ENCODE measurements around the gene PCCA.
A peak's percentile ranks its signal among the peaks of the same experiment; 100 is the strongest.
"Not testable (repeated sequence)": the region's sequence is repeated elsewhere in the genome, so short reads cannot be mapped to it uniquely, and the experiment has no call there.

Gene PCCA, protein sequence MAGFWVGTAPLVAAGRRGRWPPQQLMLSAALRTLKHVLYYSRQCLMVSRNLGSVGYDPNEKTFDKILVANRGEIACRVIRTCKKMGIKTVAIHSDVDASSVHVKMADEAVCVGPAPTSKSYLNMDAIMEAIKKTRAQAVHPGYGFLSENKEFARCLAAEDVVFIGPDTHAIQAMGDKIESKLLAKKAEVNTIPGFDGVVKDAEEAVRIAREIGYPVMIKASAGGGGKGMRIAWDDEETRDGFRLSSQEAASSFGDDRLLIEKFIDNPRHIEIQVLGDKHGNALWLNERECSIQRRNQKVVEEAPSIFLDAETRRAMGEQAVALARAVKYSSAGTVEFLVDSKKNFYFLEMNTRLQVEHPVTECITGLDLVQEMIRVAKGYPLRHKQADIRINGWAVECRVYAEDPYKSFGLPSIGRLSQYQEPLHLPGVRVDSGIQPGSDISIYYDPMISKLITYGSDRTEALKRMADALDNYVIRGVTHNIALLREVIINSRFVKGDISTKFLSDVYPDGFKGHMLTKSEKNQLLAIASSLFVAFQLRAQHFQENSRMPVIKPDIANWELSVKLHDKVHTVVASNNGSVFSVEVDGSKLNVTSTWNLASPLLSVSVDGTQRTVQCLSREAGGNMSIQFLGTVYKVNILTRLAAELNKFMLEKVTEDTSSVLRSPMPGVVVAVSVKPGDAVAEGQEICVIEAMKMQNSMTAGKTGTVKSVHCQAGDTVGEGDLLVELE

DNA sequence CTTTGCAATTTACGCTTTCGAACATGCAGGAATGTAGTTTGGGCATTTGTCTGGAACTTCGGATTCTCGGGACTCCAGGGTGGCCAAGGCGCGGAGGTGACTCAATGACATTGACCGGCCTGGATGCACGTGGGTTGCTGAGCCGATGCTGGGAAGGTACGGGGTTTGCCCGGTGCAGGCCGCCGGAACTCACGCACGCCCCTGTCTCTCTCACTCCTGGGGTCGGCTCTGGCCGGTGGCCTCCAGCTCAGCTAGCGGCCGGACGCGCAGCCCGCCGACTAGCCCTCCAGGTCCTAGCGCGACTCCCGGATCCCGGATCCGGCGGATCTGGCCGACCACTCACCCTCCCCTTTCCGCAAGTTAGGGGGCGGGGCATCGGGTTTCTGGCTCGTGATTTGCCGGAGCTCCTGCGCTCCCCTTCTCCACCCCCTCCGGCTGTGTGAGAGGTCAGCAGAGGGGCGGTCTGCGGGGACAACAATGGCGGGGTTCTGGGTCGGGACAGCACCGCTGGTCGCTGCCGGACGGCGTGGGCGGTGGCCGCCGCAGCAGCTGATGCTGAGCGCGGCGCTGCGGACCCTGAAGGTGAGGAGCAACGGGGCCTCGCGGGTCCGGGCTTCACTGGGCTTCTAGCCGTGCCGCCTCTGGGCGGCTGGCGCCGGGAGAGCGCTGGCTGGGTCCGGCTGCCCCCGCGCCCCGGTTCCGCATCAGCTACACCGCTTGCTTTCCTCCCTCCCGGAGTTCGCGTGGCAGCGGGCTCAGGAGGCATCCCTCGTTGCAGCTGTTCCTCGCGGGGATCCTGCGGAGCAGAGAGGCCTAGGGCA lies at the start of gene PCCA:
TSS of gene PCCA (plus strand) at position 450 of the 821 bp plus-strand sequence. CDS start at position 478, 28 bp downstream.
- DNase-seq = peak; percentile 92

GRCh38 chr13:100039740-100040139 lies 49.2 kb upstream of the PCCA start:
- in situ Hi-C loops (cut with MboI; ENCODE audit: low pct_unique_long_range_greater_than_20kb, low sequenced_read_pairs) = no loop called here
- DNase-seq = no peak

More for the DNA sequence above, at the start of gene PCCA:
- in situ Hi-C loops (cut with MboI; ENCODE audit: low pct_unique_long_range_greater_than_20kb, low sequenced_read_pairs) = no loop called here

GRCh38 chr13:100040196-100040595 lies 48.7 kb upstream of the PCCA start:
- in situ Hi-C loops (cut with MboI; ENCODE audit: low pct_unique_long_range_greater_than_20kb, low sequenced_read_pairs) = no loop called here
- no peak for DNase-seq

DNA sequence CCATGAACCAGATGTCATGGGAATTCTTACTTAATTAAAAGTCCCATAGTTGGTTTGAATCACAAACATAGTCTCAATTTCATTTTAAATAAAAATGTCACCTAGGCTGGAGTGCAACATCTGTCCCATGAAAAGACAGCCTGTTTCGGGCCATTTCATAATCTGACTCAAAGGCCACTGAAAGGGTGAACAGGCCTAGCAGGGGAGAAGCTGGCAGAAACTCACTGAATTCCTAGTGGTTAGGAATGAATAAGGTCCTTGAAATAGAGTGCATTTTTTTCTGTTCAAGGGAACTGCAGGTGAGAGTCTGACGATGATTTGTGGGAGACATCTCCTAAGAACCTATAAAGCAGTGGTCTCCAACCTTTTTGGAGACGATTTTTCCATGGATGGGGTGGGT lies 44.0 kb upstream of the PCCA start:
- no peak for DNase-seq
- in situ Hi-C loops (cut with MboI; ENCODE audit: low pct_unique_long_range_greater_than_20kb, low sequenced_read_pairs) = no loop called here

DNA sequence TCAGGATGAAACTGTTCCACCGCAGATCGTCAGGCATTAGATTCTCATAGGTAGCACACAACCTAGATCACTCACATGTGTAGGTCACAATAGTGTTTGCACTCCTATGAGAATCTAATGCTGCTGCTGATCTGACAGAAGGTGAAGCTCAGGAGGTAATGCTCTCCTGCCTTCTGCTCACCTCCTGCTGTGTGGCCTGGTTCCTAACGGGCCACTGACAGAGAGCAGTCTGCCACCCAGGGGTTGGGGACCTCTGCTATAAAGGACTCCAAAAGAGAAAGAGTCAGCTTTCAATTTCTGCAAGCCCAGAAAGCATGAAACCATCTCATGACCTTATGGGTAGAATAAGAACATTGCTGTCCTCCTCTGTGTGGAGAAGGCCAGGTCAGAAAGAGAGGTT lies 43.5 kb upstream of the PCCA start:
- no peak for DNase-seq
- in situ Hi-C loops (cut with MboI; ENCODE audit: low pct_unique_long_range_greater_than_20kb, low sequenced_read_pairs) = no loop called here

DNA sequence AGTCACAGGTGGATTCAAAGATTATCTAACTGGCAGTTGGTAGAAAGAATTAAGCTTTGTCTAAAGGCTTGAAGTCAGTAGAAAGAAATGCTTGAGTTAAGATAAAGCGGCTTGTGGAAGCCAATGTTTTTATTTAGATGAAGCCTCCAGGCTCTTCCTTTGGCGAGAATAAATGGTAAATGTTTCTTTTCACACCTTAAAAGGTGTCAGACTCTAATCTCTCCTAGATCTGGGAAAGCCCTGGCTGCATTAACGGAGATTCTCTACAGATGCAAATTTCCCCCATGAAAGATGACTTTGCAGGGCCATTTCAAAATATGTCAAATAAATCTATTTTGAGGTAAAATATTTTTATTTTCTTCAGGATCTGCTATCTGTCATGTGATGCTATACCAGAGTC lies 37.8 kb upstream of the PCCA start:
- DNase-seq = no peak
- in situ Hi-C loops (cut with MboI; ENCODE audit: low pct_unique_long_range_greater_than_20kb, low sequenced_read_pairs) = no loop called here

GRCh38 chr13:100059827-100060226 lies 29.1 kb upstream of the PCCA start:
- in situ Hi-C loops (cut with MboI; ENCODE audit: low pct_unique_long_range_greater_than_20kb, low sequenced_read_pairs) = no loop called here

DNA sequence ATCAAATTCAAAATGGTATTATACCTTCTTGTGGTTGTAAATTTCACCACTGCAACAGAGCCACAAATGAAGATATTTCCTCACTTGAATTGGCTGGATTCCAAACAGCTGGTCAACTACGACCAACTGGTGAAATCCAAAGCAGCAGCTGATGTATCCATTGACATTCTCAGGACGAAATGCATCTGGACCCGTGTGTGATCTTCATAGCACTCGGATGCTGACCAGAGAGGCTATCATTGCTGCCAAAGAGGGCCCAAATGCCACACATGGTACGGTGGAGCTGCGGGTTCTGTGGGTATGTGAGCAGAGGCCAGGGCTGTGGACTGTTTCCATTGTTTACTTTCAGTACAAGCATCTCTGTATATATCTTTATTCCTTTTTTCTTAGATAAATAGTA lies 25.6 kb upstream of the PCCA start:
- DNase-seq = no peak
- in situ Hi-C loops (cut with MboI; ENCODE audit: low pct_unique_long_range_greater_than_20kb, low sequenced_read_pairs) = no loop called here

More at GRCh38 chr13:100059827-100060226, 29.1 kb upstream of the PCCA start:
- DNase-seq = no peak

DNA sequence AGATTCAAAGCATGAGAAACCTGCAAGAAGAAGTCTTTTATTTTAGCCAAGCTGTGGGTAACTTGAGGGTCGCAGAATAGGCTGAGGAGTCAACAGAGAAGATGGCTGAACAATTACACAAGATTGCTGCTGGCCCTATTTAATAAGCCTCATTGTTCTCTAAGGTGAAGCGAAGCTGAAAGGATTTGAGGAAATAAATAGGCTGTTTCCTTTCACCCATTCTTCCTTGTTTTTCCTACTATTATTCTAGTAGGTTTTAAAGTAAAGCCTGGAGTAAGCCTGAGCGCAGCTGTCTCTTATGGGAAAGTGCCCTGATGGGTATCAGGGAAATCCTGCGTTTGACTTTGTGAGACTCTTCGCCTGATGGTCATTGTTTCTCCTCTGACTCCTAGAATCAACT lies 25.0 kb upstream of the PCCA start:
- in situ Hi-C loops (cut with MboI; ENCODE audit: low pct_unique_long_range_greater_than_20kb, low sequenced_read_pairs) = no loop called here
- DNase-seq = no peak

DNA sequence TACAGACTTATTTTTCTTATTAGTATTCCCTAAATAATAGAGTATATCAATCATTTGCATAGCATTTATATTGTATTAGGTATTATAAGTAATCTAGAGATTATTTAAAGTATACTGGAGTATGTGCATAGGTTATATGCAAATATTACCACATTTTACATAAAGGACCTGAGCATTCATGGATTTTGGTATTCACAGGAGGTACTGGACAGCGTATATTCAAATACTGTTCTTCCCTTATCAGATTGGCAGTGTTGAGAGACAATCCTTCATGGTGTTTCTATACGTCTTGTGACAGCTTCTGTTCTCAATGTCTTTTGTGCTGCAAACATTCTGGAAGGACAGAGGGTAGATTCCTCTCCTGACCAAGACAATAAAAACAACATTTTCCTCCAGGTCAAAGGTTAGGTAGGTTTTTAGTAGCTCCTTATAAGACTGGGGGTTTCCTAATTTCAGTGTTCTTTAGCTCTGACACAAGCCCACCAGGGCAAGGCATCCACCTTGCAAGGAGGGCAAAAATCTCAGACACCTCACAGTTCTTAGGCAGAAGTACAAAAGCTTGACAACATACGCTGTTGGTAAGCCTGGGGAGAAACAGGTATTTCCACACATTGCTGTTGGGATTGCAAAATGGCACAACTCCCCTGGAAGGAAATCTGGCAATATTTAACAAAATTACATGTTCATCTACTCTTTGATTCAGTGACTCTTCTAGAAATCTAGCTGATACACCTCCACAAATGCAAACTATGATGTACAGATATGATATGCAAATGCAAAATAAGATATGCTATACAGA lies 20.6 kb upstream of the PCCA start:
- no peak for DNase-seq
- in situ Hi-C loops (cut with MboI; ENCODE audit: low pct_unique_long_range_greater_than_20kb, low sequenced_read_pairs) = no loop called here

- no peak for DNase-seq
- in situ Hi-C loops (cut with MboI; ENCODE audit: low pct_unique_long_range_greater_than_20kb, low sequenced_read_pairs) = no loop called here
Measured at GRCh38 chr13:100069278-100069677, 19.6 kb upstream of the PCCA start.

DNA sequence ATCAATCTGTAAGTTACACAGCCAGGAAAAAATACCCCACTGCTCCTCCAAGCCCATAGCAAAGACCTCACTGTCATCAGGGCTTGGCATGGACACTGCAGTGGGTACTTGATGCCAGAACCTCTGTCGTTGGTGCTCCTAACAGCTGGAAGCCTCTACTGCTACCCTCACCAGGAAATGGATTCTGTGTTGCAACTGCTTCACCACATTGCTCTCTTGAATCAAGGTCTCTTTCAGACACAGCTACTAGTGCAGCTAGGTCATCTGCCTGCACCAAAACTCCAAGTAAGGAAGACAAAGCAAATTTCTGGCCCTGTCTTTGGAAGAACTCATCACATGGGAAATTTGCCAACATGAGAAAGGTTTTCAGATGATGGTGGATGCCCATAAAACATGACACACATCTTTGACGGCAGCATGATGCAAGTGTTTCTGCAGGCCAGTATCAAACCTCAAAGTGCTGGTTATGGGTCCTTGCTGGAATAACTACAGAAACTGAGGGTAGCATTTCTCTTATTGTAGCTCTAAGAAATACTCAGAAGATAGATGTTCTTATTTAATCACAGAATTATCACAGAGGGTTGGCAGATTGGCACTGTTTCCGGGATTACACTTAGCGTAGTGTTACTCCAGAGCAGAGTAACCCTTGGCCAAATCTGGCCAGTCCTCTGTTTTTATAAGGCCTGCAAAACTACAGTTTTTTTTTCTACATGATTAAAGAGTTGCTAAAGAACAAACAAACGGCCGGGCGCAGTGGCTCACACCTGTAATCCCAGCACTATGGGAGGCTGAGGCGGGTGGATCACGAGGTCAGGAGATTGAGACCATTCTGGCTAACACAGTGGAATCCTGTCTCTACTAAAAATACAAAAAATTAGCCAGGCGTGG lies 12.9 kb upstream of the PCCA start:
- in situ Hi-C loops (cut with MboI; ENCODE audit: low pct_unique_long_range_greater_than_20kb, low sequenced_read_pairs) = no loop called here
- no peak for DNase-seq

- in situ Hi-C loops (cut with MboI; ENCODE audit: low pct_unique_long_range_greater_than_20kb, low sequenced_read_pairs); DNase-seq: not testable (repeated sequence)
Measured at GRCh38 chr13:100079003-100079402, 9.9 kb upstream of the PCCA start.

- DNase-seq; in situ Hi-C loops (cut with MboI; ENCODE audit: low pct_unique_long_range_greater_than_20kb, low sequenced_read_pairs): not testable (repeated sequence)
Measured at GRCh38 chr13:100083401-100083800, 5.5 kb upstream of the PCCA start.

DNA sequence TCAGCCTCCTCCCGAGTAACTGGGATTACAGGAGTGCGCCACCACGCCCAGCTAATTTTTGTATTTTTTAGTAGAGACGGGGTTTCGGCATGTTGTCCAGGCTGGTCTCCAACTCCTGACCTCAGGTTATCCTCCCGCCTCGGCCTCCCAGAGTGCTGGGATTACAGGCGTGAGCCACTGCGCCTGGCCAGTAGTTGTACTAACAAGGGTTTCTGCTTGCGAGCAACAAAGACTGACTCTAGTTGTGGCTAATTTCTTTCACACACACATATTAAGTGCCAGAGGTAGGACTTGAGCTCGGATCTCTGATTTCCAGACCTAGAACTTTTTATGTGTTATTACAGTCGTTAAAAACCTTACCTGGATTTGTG lies 635 bp upstream of the PCCA start:
- in situ Hi-C loops (cut with MboI; ENCODE audit: low pct_unique_long_range_greater_than_20kb, low sequenced_read_pairs) = no loop called here
- no peak for DNase-seq

DNA sequence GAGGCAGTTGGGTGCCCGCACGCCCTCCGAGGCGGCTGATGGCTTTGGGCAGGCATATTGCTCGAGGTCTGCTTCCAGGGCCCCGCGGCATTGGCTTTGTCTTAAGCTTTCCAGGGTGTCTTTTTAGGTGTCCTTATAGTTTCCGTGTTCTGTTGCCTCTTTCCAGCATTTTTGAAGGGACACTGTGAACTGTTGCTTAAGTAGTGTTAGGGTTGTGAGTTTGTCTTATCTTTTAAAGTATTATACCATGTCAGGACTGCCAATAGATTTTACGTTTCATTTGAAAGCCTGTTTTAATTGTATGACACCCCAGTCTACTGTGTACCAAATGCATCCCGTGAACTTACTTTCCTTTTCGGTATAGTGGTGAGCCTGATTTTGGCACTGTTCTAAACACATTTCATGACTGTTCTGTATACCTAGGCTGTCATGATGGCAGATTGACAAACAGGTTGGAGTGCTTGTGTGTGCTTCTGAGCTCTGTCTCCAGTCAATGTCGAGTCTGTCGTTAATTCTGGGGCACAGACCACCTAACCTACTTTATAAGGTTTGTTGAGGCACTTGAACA lies 656 bp downstream of the PCCA start:
- in situ Hi-C loops (cut with MboI; ENCODE audit: low pct_unique_long_range_greater_than_20kb, low sequenced_read_pairs) = no loop called here
- no peak for DNase-seq

DNA sequence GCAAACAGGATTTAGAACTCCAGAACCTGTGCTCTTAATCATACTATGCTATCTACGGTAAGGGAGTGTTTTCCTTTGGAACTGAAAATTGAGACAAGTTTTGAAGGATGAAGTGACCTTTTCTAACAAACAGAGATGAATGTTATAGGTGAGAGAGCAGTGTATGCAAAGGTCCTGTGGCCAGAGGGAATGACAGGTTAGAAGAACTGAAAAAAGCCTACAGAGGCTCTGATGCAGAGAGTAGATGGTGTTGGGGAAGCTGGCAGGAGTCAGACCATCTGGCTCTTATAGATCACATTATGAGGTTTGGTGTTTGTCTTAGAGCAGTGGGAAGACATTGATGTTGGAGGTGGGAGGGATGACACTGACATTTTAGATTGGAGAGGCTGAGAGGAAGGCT lies 2.0 kb downstream of the PCCA start:
- DNase-seq = no peak
- in situ Hi-C loops (cut with MboI; ENCODE audit: low pct_unique_long_range_greater_than_20kb, low sequenced_read_pairs) = no loop called here

DNA sequence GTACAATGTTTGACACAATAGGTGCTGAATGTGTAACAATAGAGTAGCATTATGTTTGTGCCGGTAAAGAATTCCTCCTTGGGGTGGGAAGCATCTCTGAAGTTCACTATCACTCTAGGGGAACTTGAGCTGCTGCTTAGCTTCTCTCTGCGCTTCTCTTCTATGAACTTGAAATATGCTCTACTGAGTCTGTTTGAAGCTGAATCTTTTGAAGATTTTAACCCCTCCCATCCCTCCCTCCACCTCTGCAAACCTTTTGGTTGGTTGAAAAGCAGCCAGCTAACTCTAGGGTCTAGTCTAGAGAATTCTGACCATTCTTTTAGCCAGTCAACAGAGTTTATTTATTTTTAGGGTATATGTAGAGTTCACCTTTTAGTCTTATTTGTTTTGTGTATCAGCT lies 2.5 kb downstream of the PCCA start:
- DNase-seq = no peak
- in situ Hi-C loops (cut with MboI; ENCODE audit: low pct_unique_long_range_greater_than_20kb, low sequenced_read_pairs) = no loop called here

Measured in KBM-7 (cell line).